Sigmoid colon (tissue), 4 donors: ENCODE data around the gene MYDGF.

Experiments used
- EP300 ChIP-seq, 4 donors: sonication (generic); formaldehyde crosslinking; IDR thresholded peaks; one replicate each; pipeline ENCODE4 v1.6.1; 2017; ENCODE audit warnings: antibody characterized with exemption in 4 of 4
- TF ChIP-seq, protein P1 (sequence below), 4 experiments: fragments of 450-650 bp in 3 of 4; fragments of 200-600 bp in 1 of 4; IDR thresholded peaks; one replicate each; pipeline ENCODE4 v1.5.1; 2016 to 2019; ENCODE audit warnings: antibody characterized with exemption in 4 of 4, mild to moderate bottlenecking in 3 of 4, moderate library complexity in 2 of 4

DNA sequence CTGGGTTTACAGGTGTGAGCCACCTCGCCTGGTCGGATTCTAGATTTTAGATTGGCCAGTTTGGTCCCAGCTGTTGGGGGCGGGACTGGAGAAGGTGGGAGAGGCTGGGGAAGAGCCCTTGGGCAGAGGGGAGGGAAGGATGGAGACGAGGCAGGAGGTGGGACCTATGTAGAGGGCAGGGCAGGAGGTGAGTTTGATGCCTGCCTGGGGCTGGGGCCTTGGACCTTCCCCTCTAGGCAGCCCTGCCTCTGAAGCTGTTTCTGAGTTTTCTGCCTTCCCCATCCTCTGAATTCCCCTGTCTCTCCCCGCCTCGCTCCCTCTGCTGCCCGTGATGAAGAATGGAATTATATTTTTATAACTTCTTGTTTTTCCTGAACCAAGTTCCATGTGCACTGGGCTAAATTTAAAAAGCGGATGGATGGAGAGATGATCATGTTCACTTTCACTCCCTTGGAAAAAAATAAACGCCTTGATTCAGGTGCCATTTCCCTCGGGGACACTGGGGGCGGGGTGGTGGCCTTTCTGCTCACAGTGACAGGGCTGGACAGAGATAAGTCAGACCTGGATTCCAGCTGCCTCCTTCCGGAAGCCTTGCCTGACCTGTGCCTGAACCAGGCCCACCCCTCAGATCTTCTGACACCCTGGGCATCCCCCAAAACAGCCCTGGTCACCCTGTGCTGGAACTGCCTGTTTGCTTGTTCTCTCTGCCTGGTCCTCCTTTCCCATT lies 47.3 kb downstream of the MYDGF start:
- TF ChIP-seq, protein P1, sequence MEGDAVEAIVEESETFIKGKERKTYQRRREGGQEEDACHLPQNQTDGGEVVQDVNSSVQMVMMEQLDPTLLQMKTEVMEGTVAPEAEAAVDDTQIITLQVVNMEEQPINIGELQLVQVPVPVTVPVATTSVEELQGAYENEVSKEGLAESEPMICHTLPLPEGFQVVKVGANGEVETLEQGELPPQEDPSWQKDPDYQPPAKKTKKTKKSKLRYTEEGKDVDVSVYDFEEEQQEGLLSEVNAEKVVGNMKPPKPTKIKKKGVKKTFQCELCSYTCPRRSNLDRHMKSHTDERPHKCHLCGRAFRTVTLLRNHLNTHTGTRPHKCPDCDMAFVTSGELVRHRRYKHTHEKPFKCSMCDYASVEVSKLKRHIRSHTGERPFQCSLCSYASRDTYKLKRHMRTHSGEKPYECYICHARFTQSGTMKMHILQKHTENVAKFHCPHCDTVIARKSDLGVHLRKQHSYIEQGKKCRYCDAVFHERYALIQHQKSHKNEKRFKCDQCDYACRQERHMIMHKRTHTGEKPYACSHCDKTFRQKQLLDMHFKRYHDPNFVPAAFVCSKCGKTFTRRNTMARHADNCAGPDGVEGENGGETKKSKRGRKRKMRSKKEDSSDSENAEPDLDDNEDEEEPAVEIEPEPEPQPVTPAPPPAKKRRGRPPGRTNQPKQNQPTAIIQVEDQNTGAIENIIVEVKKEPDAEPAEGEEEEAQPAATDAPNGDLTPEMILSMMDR (IDR thresholded peaks at IDR 0.05) = no peak
- no peak for TF ChIP-seq EP300 (IDR thresholded peaks at IDR 0.05)
